ENCODE measurements around the gene LST1. TPM values are rescaled to one million over a fixed set of nuclear protein-coding genes. Genes with fewer than 3 reads are reported as not detected.

Gene LST1
- total RNA-seq, 1 experiment from 2014 or later: not detected

DNA sequence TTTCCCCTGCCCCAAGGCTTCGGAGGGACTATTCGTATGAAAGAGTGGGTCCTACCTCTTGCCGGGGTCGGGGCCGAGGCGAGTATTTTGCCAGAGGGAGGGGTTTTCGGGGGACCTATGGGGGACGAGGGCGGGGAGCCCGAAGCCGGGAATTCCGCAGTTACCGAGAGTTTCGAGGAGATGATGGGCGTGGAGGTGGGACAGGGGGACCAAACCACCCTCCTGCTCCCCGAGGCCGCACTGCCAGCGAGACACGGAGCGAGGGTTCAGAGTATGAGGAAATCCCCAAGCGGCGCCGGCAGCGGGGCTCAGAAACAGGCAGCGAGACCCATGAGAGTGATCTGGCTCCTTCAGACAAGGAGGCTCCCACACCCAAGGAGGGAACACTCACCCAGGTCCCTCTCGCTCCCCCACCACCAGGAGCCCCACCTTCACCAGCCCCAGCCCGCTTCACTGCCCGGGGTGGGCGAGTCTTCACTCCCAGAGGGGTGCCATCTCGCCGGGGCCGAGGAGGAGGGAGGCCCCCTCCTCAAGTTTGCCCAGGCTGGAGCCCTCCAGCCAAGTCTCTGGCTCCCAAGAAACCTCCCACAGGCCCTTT lies 45.7 kb downstream of the LST1 start:
- H3K4me2 ChIP-seq (ENCODE audit: low read length): no peak overlapping the region
- peaks cover 93% of the 10 kb centered on the region for H3K36me3 ChIP-seq (ENCODE audit: low read depth, low read length)
- DNase-seq (no peak), ATAC-seq (no peak)
- intact Hi-C loops (cut with micrococcal nuclease): no loop called here
- H2AFZ ChIP-seq (ENCODE audit: low read length): no peak overlapping the region
- no peaks in the 10 kb centered on the region; the same call in 1 of the 2 replicates for H3K79me2 ChIP-seq (ENCODE audit: low read length)
- no peak overlapping the region for H3K27ac ChIP-seq (ENCODE audit: low read length)
- H3K4me3 ChIP-seq (ENCODE audit: low read length): no peak overlapping the region
- TF ChIP-seq EZH2phosphoT487 (IDR thresholded peaks at IDR 0.05; ENCODE audit: borderline replicate concordance, low read length) (no peak), EZH2 (IDR thresholded peaks at IDR 0.05; ENCODE audit: low read length, unreplicated experiment) (no peak)
- no peak overlapping the region for H3K9ac ChIP-seq (ENCODE audit: low read length)
- no peaks in the 10 kb centered on the region for H3K27me3 ChIP-seq (ENCODE audit: low read length)
- peaks cover 3% of the 10 kb centered on the region; the same call in 1 of the 2 replicates for H4K20me1 ChIP-seq (ENCODE audit: low read length)
- BruUV-seq (replicated peaks): no TSS peak
- ChIA-PET CTCF (no interaction called here), POLR2A (ENCODE audit: unreplicated experiment) (no interaction called here)
- H3K4me1 ChIP-seq (ENCODE audit: insufficient read depth, low read length): no peaks in the 10 kb centered on the region
- H3F3A ChIP-seq (ENCODE audit: low read length, unreplicated experiment): no peaks in the 10 kb centered on the region
- no peaks in the 10 kb centered on the region for H3K9me2 ChIP-seq (replicated peaks; ENCODE audit: low read length)
- H3K9me3 ChIP-seq (ENCODE audit: low read length): no peaks in the 10 kb centered on the region

GRCh38 chr6:31632279-31632946 lies 46.3 kb downstream of the LST1 start:
- peaks cover 92% of the 10 kb centered on the region for H3K36me3 ChIP-seq (ENCODE audit: low read depth, low read length)
- intact Hi-C loops (cut with micrococcal nuclease): no loop called here
- TF ChIP-seq, protein P1, sequence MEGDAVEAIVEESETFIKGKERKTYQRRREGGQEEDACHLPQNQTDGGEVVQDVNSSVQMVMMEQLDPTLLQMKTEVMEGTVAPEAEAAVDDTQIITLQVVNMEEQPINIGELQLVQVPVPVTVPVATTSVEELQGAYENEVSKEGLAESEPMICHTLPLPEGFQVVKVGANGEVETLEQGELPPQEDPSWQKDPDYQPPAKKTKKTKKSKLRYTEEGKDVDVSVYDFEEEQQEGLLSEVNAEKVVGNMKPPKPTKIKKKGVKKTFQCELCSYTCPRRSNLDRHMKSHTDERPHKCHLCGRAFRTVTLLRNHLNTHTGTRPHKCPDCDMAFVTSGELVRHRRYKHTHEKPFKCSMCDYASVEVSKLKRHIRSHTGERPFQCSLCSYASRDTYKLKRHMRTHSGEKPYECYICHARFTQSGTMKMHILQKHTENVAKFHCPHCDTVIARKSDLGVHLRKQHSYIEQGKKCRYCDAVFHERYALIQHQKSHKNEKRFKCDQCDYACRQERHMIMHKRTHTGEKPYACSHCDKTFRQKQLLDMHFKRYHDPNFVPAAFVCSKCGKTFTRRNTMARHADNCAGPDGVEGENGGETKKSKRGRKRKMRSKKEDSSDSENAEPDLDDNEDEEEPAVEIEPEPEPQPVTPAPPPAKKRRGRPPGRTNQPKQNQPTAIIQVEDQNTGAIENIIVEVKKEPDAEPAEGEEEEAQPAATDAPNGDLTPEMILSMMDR (conservative IDR thresholded peaks at IDR 0.05; ENCODE audit: low read depth, low read length): no peak
- TF ChIP-seq EZH2 (IDR thresholded peaks at IDR 0.05; ENCODE audit: low read length, unreplicated experiment): no peak
- TF ChIP-seq EZH2phosphoT487 (IDR thresholded peaks at IDR 0.05; ENCODE audit: borderline replicate concordance, low read length): no peak
- no peaks in the 10 kb centered on the region; the same call in 1 of the 2 replicates for H3K79me2 ChIP-seq (ENCODE audit: low read length)
- H3F3A ChIP-seq (ENCODE audit: low read length, unreplicated experiment): no peaks in the 10 kb centered on the region
- DNase-seq: no peak
- H3K9me2 ChIP-seq (replicated peaks; ENCODE audit: low read length): no peaks in the 10 kb centered on the region
- no peak overlapping the region for H3K4me3 ChIP-seq (ENCODE audit: low read length)
- no peaks in the 10 kb centered on the region for H3K9me3 ChIP-seq (ENCODE audit: low read length)
- H4K20me1 ChIP-seq (ENCODE audit: low read length): peaks cover 3% of the 10 kb centered on the region; the same call in 1 of the 2 replicates
- no peaks in the 10 kb centered on the region for H3K27me3 ChIP-seq (ENCODE audit: low read length)
- no peak overlapping the region for H3K9ac ChIP-seq (ENCODE audit: low read length)
- ChIA-PET CTCF (no interaction called here), POLR2A (ENCODE audit: unreplicated experiment) (no interaction called here)
- no peaks in the 10 kb centered on the region for H3K4me1 ChIP-seq (ENCODE audit: insufficient read depth, low read length)
- BruUV-seq (replicated peaks): TSS peak; percentile 6
- H3K27ac ChIP-seq (ENCODE audit: low read length): no peak overlapping the region
- H2AFZ ChIP-seq (ENCODE audit: low read length): no peak overlapping the region
- H3K4me2 ChIP-seq (ENCODE audit: low read length): no peak overlapping the region
- ATAC-seq: no peak

DNA sequence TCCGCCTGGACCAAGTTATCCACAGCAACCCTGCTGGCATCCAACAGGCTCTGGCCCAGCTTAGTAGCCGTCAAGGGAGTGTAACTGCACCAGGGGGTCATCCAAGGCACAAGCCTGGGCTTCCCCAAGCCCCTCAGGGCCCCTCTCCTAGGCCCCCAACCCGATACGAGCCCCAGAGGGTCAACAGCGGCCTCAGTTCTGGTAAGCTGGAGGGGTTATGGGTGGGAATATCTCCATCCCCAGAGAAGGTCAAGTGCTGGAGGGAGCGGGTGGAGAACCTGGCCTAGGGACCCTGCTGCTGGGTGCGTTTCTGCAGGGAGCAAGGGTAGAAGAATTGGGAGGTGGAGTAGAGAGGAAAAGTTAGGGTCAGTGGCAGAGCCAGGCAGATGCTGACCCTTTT lies 47.4 kb downstream of the LST1 start:
- no TSS peak for BruUV-seq (replicated peaks)
- no peaks in the 10 kb centered on the region for H3K27me3 ChIP-seq (ENCODE audit: low read length)
- ChIA-PET POLR2A (ENCODE audit: unreplicated experiment) (no interaction called here), CTCF (no interaction called here)
- H3F3A ChIP-seq (ENCODE audit: low read length, unreplicated experiment): peaks cover 6% of the 10 kb centered on the region
- ATAC-seq: no peak
- no peak overlapping the region for H3K4me3 ChIP-seq (ENCODE audit: low read length)
- H2AFZ ChIP-seq (ENCODE audit: low read length): no peak overlapping the region
- H3K4me2 ChIP-seq (ENCODE audit: low read length): no peak overlapping the region
- no peaks in the 10 kb centered on the region for H3K4me1 ChIP-seq (ENCODE audit: insufficient read depth, low read length)
- TF ChIP-seq, protein P1 (conservative IDR thresholded peaks at IDR 0.05; ENCODE audit: low read depth, low read length): no peak
- TF ChIP-seq EZH2phosphoT487 (IDR thresholded peaks at IDR 0.05; ENCODE audit: borderline replicate concordance, low read length) (no peak), EZH2 (IDR thresholded peaks at IDR 0.05; ENCODE audit: low read length, unreplicated experiment) (no peak)
- no peaks in the 10 kb centered on the region for H3K9me3 ChIP-seq (ENCODE audit: low read length)
- H3K27ac ChIP-seq (ENCODE audit: low read length): no peak overlapping the region
- no peak overlapping the region for H3K9ac ChIP-seq (ENCODE audit: low read length)
- H3K9me2 ChIP-seq (replicated peaks; ENCODE audit: low read length): no peaks in the 10 kb centered on the region
- peaks cover 3% of the 10 kb centered on the region; the same call in 1 of the 2 replicates for H4K20me1 ChIP-seq (ENCODE audit: low read length)
- no peaks in the 10 kb centered on the region for H3K79me2 ChIP-seq (ENCODE audit: low read length)
- peaks cover 90% of the 10 kb centered on the region for H3K36me3 ChIP-seq (ENCODE audit: low read depth, low read length)
- no peak for DNase-seq
- intact Hi-C loops (cut with micrococcal nuclease): no loop called here

Measured in PC-3 (cell line).